ENCODE results near the gene ETHE1. TPM values are rescaled to one million over a fixed set of nuclear protein-coding genes. Genes with fewer than 3 reads are reported as not detected.
A peak's percentile ranks its signal among the peaks of the same experiment; 100 is the strongest.

Gene ETHE1
- total RNA-seq, 2 experiments from 2014 or later: 1.7 to 6.4 TPM

DNA sequence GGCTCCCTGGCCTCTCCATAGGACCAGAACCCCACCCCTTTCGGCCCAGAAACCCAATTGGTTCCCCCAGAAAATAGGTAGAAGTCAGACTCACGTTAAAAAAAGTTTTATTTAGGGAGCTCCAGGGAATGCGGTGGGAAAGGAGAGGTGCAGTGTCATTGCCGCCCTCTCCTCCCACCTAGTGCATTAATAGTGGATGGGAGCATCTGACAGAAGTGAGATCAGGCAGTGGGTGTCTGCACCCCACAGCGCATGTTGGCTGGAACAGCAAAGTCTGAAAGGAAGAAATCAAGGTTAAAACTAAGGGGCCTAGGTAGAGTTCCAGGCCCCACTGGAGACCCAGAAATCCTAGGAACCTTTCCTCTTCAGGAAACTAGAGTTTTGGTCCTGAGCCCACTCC, 20.4 kb downstream of the ETHE1 start:
- H3K27ac ChIP-seq (ENCODE audit: low read depth, low read length, poor library complexity, severe bottlenecking): no peak overlapping the region
- H3K4me1 ChIP-seq (ENCODE audit: insufficient read depth, low read length, poor library complexity, severe bottlenecking): peaks cover 16% of the 10 kb centered on the region
- POLR2A ChIA-PET: no interaction called here
- no TSS peak for BruUV-seq (replicated peaks)
- CTCF ChIA-PET (ENCODE audit: unreplicated experiment): no interaction called here
- no peaks in the 10 kb centered on the region for H3K9me3 ChIP-seq (ENCODE audit: low read length)
- H4K20me1 ChIP-seq (ENCODE audit: insufficient read depth, low read length): no peaks in the 10 kb centered on the region
- no peak overlapping the region for H3K4me3 ChIP-seq (ENCODE audit: low read depth, low read length, poor library complexity, severe bottlenecking)
- H3K4me2 ChIP-seq (ENCODE audit: low read length): no peak overlapping the region
- DNase-seq (ENCODE audit: low spot score): no peak
- intact Hi-C loops (cut with micrococcal nuclease; ENCODE audit: unreplicated experiment): no loop called here
- no peak overlapping the region for H2AFZ ChIP-seq (ENCODE audit: low read length)
- TF ChIP-seq, protein P1, sequence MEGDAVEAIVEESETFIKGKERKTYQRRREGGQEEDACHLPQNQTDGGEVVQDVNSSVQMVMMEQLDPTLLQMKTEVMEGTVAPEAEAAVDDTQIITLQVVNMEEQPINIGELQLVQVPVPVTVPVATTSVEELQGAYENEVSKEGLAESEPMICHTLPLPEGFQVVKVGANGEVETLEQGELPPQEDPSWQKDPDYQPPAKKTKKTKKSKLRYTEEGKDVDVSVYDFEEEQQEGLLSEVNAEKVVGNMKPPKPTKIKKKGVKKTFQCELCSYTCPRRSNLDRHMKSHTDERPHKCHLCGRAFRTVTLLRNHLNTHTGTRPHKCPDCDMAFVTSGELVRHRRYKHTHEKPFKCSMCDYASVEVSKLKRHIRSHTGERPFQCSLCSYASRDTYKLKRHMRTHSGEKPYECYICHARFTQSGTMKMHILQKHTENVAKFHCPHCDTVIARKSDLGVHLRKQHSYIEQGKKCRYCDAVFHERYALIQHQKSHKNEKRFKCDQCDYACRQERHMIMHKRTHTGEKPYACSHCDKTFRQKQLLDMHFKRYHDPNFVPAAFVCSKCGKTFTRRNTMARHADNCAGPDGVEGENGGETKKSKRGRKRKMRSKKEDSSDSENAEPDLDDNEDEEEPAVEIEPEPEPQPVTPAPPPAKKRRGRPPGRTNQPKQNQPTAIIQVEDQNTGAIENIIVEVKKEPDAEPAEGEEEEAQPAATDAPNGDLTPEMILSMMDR (conservative IDR thresholded peaks at IDR 0.05; ENCODE audit: low read length): no peak
- no peak for TF ChIP-seq EZH2phosphoT487 (IDR thresholded peaks at IDR 0.05; ENCODE audit: borderline replicate concordance, low read depth, low read length)
- no peaks in the 10 kb centered on the region for H3K36me3 ChIP-seq (ENCODE audit: insufficient read depth, low read length)
- H3K9me2 ChIP-seq (ENCODE audit: insufficient read depth, low read length): no peaks in the 10 kb centered on the region
- H3K79me2 ChIP-seq (ENCODE audit: insufficient read depth, low read depth, low read length): no peaks in the 10 kb centered on the region

DNA sequence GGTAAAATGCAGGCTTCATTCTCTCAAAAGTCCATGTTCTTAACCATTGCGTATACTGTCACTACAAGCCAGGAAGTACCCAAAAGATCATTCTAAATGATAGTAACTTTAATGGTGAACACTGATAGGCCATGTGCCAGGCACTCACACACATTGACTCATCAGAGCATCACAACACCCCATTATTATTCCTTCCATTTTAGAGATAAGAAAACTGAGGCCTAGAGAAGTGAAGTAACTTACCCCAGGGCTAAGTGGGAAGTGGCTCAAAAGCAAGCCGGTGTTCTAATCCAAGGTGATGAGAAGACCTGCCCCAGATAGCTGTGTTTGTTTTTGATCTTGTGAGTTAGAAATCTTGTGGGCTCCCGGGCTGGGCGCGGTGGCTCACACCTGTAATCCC, 21.1 kb downstream of the ETHE1 start:
- H3K9me3 ChIP-seq (ENCODE audit: low read length): no peaks in the 10 kb centered on the region
- H2AFZ ChIP-seq (ENCODE audit: low read length): no peak overlapping the region
- H3K27ac ChIP-seq (ENCODE audit: low read depth, low read length, poor library complexity, severe bottlenecking): no peak overlapping the region
- no peak overlapping the region for H3K4me3 ChIP-seq (ENCODE audit: low read depth, low read length, poor library complexity, severe bottlenecking)
- CTCF ChIA-PET (ENCODE audit: unreplicated experiment): no interaction called here
- no peaks in the 10 kb centered on the region for H3K36me3 ChIP-seq (ENCODE audit: insufficient read depth, low read length)
- H4K20me1 ChIP-seq (ENCODE audit: insufficient read depth, low read length): no peaks in the 10 kb centered on the region
- intact Hi-C loops (cut with micrococcal nuclease; ENCODE audit: unreplicated experiment): loop anchor here (2.0 kb wide), 1 partner anchor 43 kb away; no protein-coding TSS in a partner anchor
- H3K9me2 ChIP-seq (ENCODE audit: insufficient read depth, low read length): no peaks in the 10 kb centered on the region
- no peak for DNase-seq (ENCODE audit: low spot score)
- TF ChIP-seq, protein P1 (conservative IDR thresholded peaks at IDR 0.05; ENCODE audit: low read length): no peak
- TF ChIP-seq EZH2phosphoT487 (IDR thresholded peaks at IDR 0.05; ENCODE audit: borderline replicate concordance, low read depth, low read length): no peak
- H3K4me1 ChIP-seq (ENCODE audit: insufficient read depth, low read length, poor library complexity, severe bottlenecking): peaks cover 16% of the 10 kb centered on the region
- POLR2A ChIA-PET: no interaction called here
- no TSS peak for BruUV-seq (replicated peaks)
- no peak overlapping the region for H3K4me2 ChIP-seq (ENCODE audit: low read length)
- H3K79me2 ChIP-seq (ENCODE audit: insufficient read depth, low read depth, low read length): no peaks in the 10 kb centered on the region

DNA sequence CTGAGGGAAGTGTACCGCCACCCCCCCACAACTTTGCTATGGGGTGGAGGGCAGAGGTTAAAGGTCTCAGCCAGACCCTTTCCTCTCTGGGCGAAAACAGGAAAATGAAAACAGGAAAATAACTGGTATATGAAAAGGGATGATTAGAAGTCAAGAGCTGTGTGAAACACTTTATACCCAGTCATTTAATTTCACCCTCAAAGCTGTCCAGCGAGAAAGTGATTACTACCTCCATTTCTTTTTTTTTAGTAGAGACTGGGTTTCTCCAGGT, 21.9 kb downstream of the ETHE1 start:
- ChIA-PET POLR2A (interaction anchor here (0.5 kb wide), 1 partner anchor 115 kb away, joined by 5 read pairs; no protein-coding TSS in a partner anchor), CTCF (ENCODE audit: unreplicated experiment) (interaction anchor here (0.6 kb wide), 1 partner anchor 89 kb away, joined by 3 read pairs; no protein-coding TSS in a partner anchor)
- intact Hi-C loops (cut with micrococcal nuclease; ENCODE audit: unreplicated experiment): loop anchor here (2.0 kb wide), 1 partner anchor 42 kb away; no protein-coding TSS in a partner anchor
- peak overlapping the region; percentile 77 for H3K4me3 ChIP-seq (ENCODE audit: low read depth, low read length, poor library complexity, severe bottlenecking)
- no peaks in the 10 kb centered on the region for H3K9me3 ChIP-seq (ENCODE audit: low read length)
- no peak overlapping the region for H3K27ac ChIP-seq (ENCODE audit: low read depth, low read length, poor library complexity, severe bottlenecking)
- peaks cover 16% of the 10 kb centered on the region for H3K4me1 ChIP-seq (ENCODE audit: insufficient read depth, low read length, poor library complexity, severe bottlenecking)
- H4K20me1 ChIP-seq (ENCODE audit: insufficient read depth, low read length): no peaks in the 10 kb centered on the region
- no peaks in the 10 kb centered on the region for H3K36me3 ChIP-seq (ENCODE audit: insufficient read depth, low read length)
- no peak for DNase-seq (ENCODE audit: low spot score)
- H2AFZ ChIP-seq (ENCODE audit: low read length): peak overlapping the region; percentile 97; the same call in 1 of the 2 replicates
- peak overlapping the region; percentile 96 for H3K4me2 ChIP-seq (ENCODE audit: low read length)
- H3K9me2 ChIP-seq (ENCODE audit: insufficient read depth, low read length): no peaks in the 10 kb centered on the region
- no TSS peak for BruUV-seq (replicated peaks)
- no peaks in the 10 kb centered on the region for H3K79me2 ChIP-seq (ENCODE audit: insufficient read depth, low read depth, low read length)
- no peak for TF ChIP-seq EZH2phosphoT487 (IDR thresholded peaks at IDR 0.05; ENCODE audit: borderline replicate concordance, low read depth, low read length)
- TF ChIP-seq, protein P1 (conservative IDR thresholded peaks at IDR 0.05; ENCODE audit: low read length): no peak

Measured in OCI-LY7 (cell line).